ENCODE results near the gene AKAP12.

Gene AKAP12

GRCh38 chr6:151211075-151211474, 28.7 kb upstream of the AKAP12 start:
- Histone ChIP-seq H3K9me3 (ENCODE audit: control insufficient read depth in 5 of 5, low read length in 5 of 5) (peaks cover 0 to 4% (median 0%) of the 10 kb centered on the region in 5 donors), H3K36me3 (ENCODE audit: control insufficient read depth in 5 of 5, insufficient read depth in 5 of 5, low read length in 5 of 5) (no peaks in the 10 kb centered on the region), H3K27me3 (ENCODE audit: control insufficient read depth in 5 of 5, insufficient read depth in 4 of 5, low read length in 5 of 5) (no peaks in the 10 kb centered on the region), H3K27ac (ENCODE audit: low read depth, low read length) (no peak overlapping the region), H3K9ac (ENCODE audit: low read length in 5 of 5) (no peak overlapping the region), H3K4me1 (ENCODE audit: control insufficient read depth in 5 of 5, insufficient read depth in 5 of 5, low read length in 5 of 5) (peaks cover 0 to 7% (median 0%) of the 10 kb centered on the region in 5 donors), H3K4me3 (ENCODE audit: low read depth in 1 of 5, low read length in 5 of 5) (no peak overlapping the region)

- H3K27ac ChIP-seq (ENCODE audit: low read depth, low read length) = no peak overlapping the region
- no peaks in the 10 kb centered on the region for H3K36me3 ChIP-seq (ENCODE audit: control insufficient read depth in 5 of 5, insufficient read depth in 5 of 5, low read length in 5 of 5)
- H3K4me1 ChIP-seq (ENCODE audit: control insufficient read depth in 5 of 5, insufficient read depth in 5 of 5, low read length in 5 of 5) = peaks cover 0 to 7% (median 0%) of the 10 kb centered on the region in 5 donors
- H3K9ac ChIP-seq (ENCODE audit: low read length in 5 of 5) = no peak overlapping the region
- no peaks in the 10 kb centered on the region for H3K27me3 ChIP-seq (ENCODE audit: control insufficient read depth in 5 of 5, insufficient read depth in 4 of 5, low read length in 5 of 5)
- no peak overlapping the region for H3K4me3 ChIP-seq (ENCODE audit: low read depth in 1 of 5, low read length in 5 of 5)
- peaks cover 0 to 4% (median 0%) of the 10 kb centered on the region in 5 donors for H3K9me3 ChIP-seq (ENCODE audit: control insufficient read depth in 5 of 5, low read length in 5 of 5)
These were observed 26.4 kb upstream of the AKAP12 start for GRCh38 chr6:151213352-151213751.

- Histone ChIP-seq H3K4me1 (ENCODE audit: control insufficient read depth in 5 of 5, insufficient read depth in 5 of 5, low read length in 5 of 5) (no peaks in the 10 kb centered on the region), H3K27ac (ENCODE audit: low read depth, low read length) (no peak overlapping the region), H3K27me3 (ENCODE audit: control insufficient read depth in 5 of 5, insufficient read depth in 4 of 5, low read length in 5 of 5) (no peaks in the 10 kb centered on the region), H3K9me3 (ENCODE audit: control insufficient read depth in 5 of 5, low read length in 5 of 5) (peaks cover 0 to 4% (median 0%) of the 10 kb centered on the region in 5 donors), H3K9ac (ENCODE audit: low read length in 5 of 5) (no peak overlapping the region), H3K36me3 (ENCODE audit: control insufficient read depth in 5 of 5, insufficient read depth in 5 of 5, low read length in 5 of 5) (no peaks in the 10 kb centered on the region), H3K4me3 (ENCODE audit: low read depth in 1 of 5, low read length in 5 of 5) (no peak overlapping the region)
These were observed 23.8 kb upstream of the AKAP12 start for GRCh38 chr6:151215999-151216398.

- no peak overlapping the region for H3K27ac ChIP-seq (ENCODE audit: low read depth, low read length)
- no peaks in the 10 kb centered on the region for H3K27me3 ChIP-seq (ENCODE audit: control insufficient read depth in 5 of 5, insufficient read depth in 4 of 5, low read length in 5 of 5)
- no peaks in the 10 kb centered on the region for H3K9me3 ChIP-seq (ENCODE audit: control insufficient read depth in 5 of 5, low read length in 5 of 5)
- H3K4me3 ChIP-seq (ENCODE audit: low read depth in 1 of 5, low read length in 5 of 5) = no peak overlapping the region
- H3K36me3 ChIP-seq (ENCODE audit: control insufficient read depth in 5 of 5, insufficient read depth in 5 of 5, low read length in 5 of 5) = no peaks in the 10 kb centered on the region
- H3K4me1 ChIP-seq (ENCODE audit: control insufficient read depth in 5 of 5, insufficient read depth in 5 of 5, low read length in 5 of 5) = no peaks in the 10 kb centered on the region
- H3K9ac ChIP-seq (ENCODE audit: low read length in 5 of 5) = no peak overlapping the region
These were observed 23.0 kb upstream of the AKAP12 start for GRCh38 chr6:151216804-151217203.

- no peak overlapping the region for H3K9ac ChIP-seq (ENCODE audit: low read length in 5 of 5)
- no peak overlapping the region for H3K4me3 ChIP-seq (ENCODE audit: low read depth in 1 of 5, low read length in 5 of 5)
- no peaks in the 10 kb centered on the region for H3K9me3 ChIP-seq (ENCODE audit: control insufficient read depth in 5 of 5, low read length in 5 of 5)
- H3K27me3 ChIP-seq (ENCODE audit: control insufficient read depth in 5 of 5, insufficient read depth in 4 of 5, low read length in 5 of 5) = no peaks in the 10 kb centered on the region
- no peak overlapping the region for H3K27ac ChIP-seq (ENCODE audit: low read depth, low read length)
- no peaks in the 10 kb centered on the region for H3K4me1 ChIP-seq (ENCODE audit: control insufficient read depth in 5 of 5, insufficient read depth in 5 of 5, low read length in 5 of 5)
- no peaks in the 10 kb centered on the region for H3K36me3 ChIP-seq (ENCODE audit: control insufficient read depth in 5 of 5, insufficient read depth in 5 of 5, low read length in 5 of 5)
These were observed 20.6 kb upstream of the AKAP12 start for GRCh38 chr6:151219192-151219591.

- Histone ChIP-seq H3K9ac (ENCODE audit: low read length in 5 of 5) (no peak overlapping the region), H3K9me3 (ENCODE audit: control insufficient read depth in 5 of 5, low read length in 5 of 5) (no peaks in the 10 kb centered on the region), H3K4me3 (ENCODE audit: low read depth in 1 of 5, low read length in 5 of 5) (no peak overlapping the region), H3K27me3 (ENCODE audit: control insufficient read depth in 5 of 5, insufficient read depth in 4 of 5, low read length in 5 of 5) (no peaks in the 10 kb centered on the region), H3K4me1 (ENCODE audit: control insufficient read depth in 5 of 5, insufficient read depth in 5 of 5, low read length in 5 of 5) (no peaks in the 10 kb centered on the region), H3K27ac (ENCODE audit: low read depth, low read length) (no peak overlapping the region), H3K36me3 (ENCODE audit: control insufficient read depth in 5 of 5, insufficient read depth in 5 of 5, low read length in 5 of 5) (no peaks in the 10 kb centered on the region)
These were observed 15.7 kb upstream of the AKAP12 start for GRCh38 chr6:151224076-151224475.

GRCh38 chr6:151225919-151226318, 13.8 kb upstream of the AKAP12 start:
- Histone ChIP-seq H3K4me1 (ENCODE audit: control insufficient read depth in 5 of 5, insufficient read depth in 5 of 5, low read length in 5 of 5) (no peaks in the 10 kb centered on the region), H3K36me3 (ENCODE audit: control insufficient read depth in 5 of 5, insufficient read depth in 5 of 5, low read length in 5 of 5) (no peaks in the 10 kb centered on the region), H3K27me3 (ENCODE audit: control insufficient read depth in 5 of 5, insufficient read depth in 4 of 5, low read length in 5 of 5) (no peaks in the 10 kb centered on the region), H3K9me3 (ENCODE audit: control insufficient read depth in 5 of 5, low read length in 5 of 5) (no peaks in the 10 kb centered on the region), H3K9ac (ENCODE audit: low read length in 5 of 5) (no peak overlapping the region), H3K4me3 (ENCODE audit: low read depth in 1 of 5, low read length in 5 of 5) (no peak overlapping the region), H3K27ac (ENCODE audit: low read depth, low read length) (no peak overlapping the region)

- Histone ChIP-seq H3K27me3 (ENCODE audit: control insufficient read depth in 5 of 5, insufficient read depth in 4 of 5, low read length in 5 of 5) (no peaks in the 10 kb centered on the region), H3K9ac (ENCODE audit: low read length in 5 of 5) (no peak overlapping the region), H3K36me3 (ENCODE audit: control insufficient read depth in 5 of 5, insufficient read depth in 5 of 5, low read length in 5 of 5) (no peaks in the 10 kb centered on the region), H3K4me1 (ENCODE audit: control insufficient read depth in 5 of 5, insufficient read depth in 5 of 5, low read length in 5 of 5) (peaks cover 0 to 9% (median 0%) of the 10 kb centered on the region in 5 donors), H3K9me3 (ENCODE audit: control insufficient read depth in 5 of 5, low read length in 5 of 5) (no peaks in the 10 kb centered on the region), H3K27ac (ENCODE audit: low read depth, low read length) (no peak overlapping the region), H3K4me3 (ENCODE audit: low read depth in 1 of 5, low read length in 5 of 5) (no peak overlapping the region)
These were observed 10.9 kb upstream of the AKAP12 start for GRCh38 chr6:151228788-151229400.

GRCh38 chr6:151229401-151230276, 10.1 kb upstream of the AKAP12 start:
- H3K4me3 ChIP-seq (ENCODE audit: low read depth in 1 of 5, low read length in 5 of 5) = no peak overlapping the region
- no peaks in the 10 kb centered on the region for H3K9me3 ChIP-seq (ENCODE audit: control insufficient read depth in 5 of 5, low read length in 5 of 5)
- H3K36me3 ChIP-seq (ENCODE audit: control insufficient read depth in 5 of 5, insufficient read depth in 5 of 5, low read length in 5 of 5) = no peaks in the 10 kb centered on the region
- H3K27ac ChIP-seq (ENCODE audit: low read depth, low read length) = no peak overlapping the region
- H3K4me1 ChIP-seq (ENCODE audit: control insufficient read depth in 5 of 5, insufficient read depth in 5 of 5, low read length in 5 of 5) = peaks cover 0 to 9% (median 0%) of the 10 kb centered on the region in 5 donors
- H3K27me3 ChIP-seq (ENCODE audit: control insufficient read depth in 5 of 5, insufficient read depth in 4 of 5, low read length in 5 of 5) = no peaks in the 10 kb centered on the region
- H3K9ac ChIP-seq (ENCODE audit: low read length in 5 of 5) = no peak overlapping the region

GRCh38 chr6:151230277-151230577, 9.5 kb upstream of the AKAP12 start:
- no peaks in the 10 kb centered on the region for H3K27me3 ChIP-seq (ENCODE audit: control insufficient read depth in 5 of 5, insufficient read depth in 4 of 5, low read length in 5 of 5)
- no peaks in the 10 kb centered on the region for H3K9me3 ChIP-seq (ENCODE audit: control insufficient read depth in 5 of 5, low read length in 5 of 5)
- H3K36me3 ChIP-seq (ENCODE audit: control insufficient read depth in 5 of 5, insufficient read depth in 5 of 5, low read length in 5 of 5) = no peaks in the 10 kb centered on the region
- H3K4me1 ChIP-seq (ENCODE audit: control insufficient read depth in 5 of 5, insufficient read depth in 5 of 5, low read length in 5 of 5) = peaks cover 0 to 9% (median 0%) of the 10 kb centered on the region in 5 donors
- H3K27ac ChIP-seq (ENCODE audit: low read depth, low read length) = no peak overlapping the region
- no peak overlapping the region for H3K9ac ChIP-seq (ENCODE audit: low read length in 5 of 5)
- no peak overlapping the region for H3K4me3 ChIP-seq (ENCODE audit: low read depth in 1 of 5, low read length in 5 of 5)
